ENCODE measurements around the gene ANKRD30B.
"Not testable (repeated sequence)": the region's sequence is repeated elsewhere in the genome, so short reads cannot be mapped to it uniquely, and the experiment has no call there.

The ANKRD30B gene

GRCh38 chr18:14747513-14748474 is at the start of gene ANKRD30B:
ANKRD30B (plus strand) TSS chr18:14748172; CDS start chr18:14748420, 248 bp downstream.
- no peak for TF ChIP-seq CTCF (conservative IDR thresholded peaks at IDR 0.05; ENCODE audit: low read length)
- no peak for DNase-seq (ENCODE audit: low read depth)
- H3K4me3 ChIP-seq (ENCODE audit: low read length) = no peak within 1 kb of the TSS

GRCh38 chr18:14701286-14702040 is 46.5 kb upstream of the ANKRD30B start:
- H3K4me3 ChIP-seq (ENCODE audit: low read length) = not testable (repeated sequence)

GRCh38 chr18:14709761-14710160 is 38.2 kb upstream of the ANKRD30B start:
- not testable (repeated sequence) for H3K4me3 ChIP-seq (ENCODE audit: low read length); DNase-seq (ENCODE audit: low read depth)

More at GRCh38 chr18:14701286-14702040, 46.5 kb upstream of the ANKRD30B start:
- not testable (repeated sequence) for DNase-seq (ENCODE audit: low read depth)

- not testable (repeated sequence) for H3K4me3 ChIP-seq (ENCODE audit: low read length); DNase-seq (ENCODE audit: low read depth)
These were observed 26.4 kb upstream of the ANKRD30B start for GRCh38 chr18:14721569-14721968.

GRCh38 chr18:14739056-14739455 is 8.9 kb upstream of the ANKRD30B start:
- DNase-seq (ENCODE audit: low read depth); H3K4me3 ChIP-seq (ENCODE audit: low read length): not testable (repeated sequence)

GRCh38 chr18:14746897-14747296 is 1.1 kb upstream of the ANKRD30B start:
- TF ChIP-seq CTCF (conservative IDR thresholded peaks at IDR 0.05; ENCODE audit: low read length) = no peak
- no peak for DNase-seq (ENCODE audit: low read depth)
- no peak overlapping the region for H3K4me3 ChIP-seq (ENCODE audit: low read length)

- TF ChIP-seq CTCF (conservative IDR thresholded peaks at IDR 0.05; ENCODE audit: low read length) = no peak
- no peak overlapping the region for H3K4me3 ChIP-seq (ENCODE audit: low read length)
- no peak for DNase-seq (ENCODE audit: low read depth)
These were observed 524 bp downstream of the ANKRD30B start for GRCh38 chr18:14748496-14748895.

GRCh38 chr18:14763566-14763965 is 15.6 kb downstream of the ANKRD30B start:
- DNase-seq (ENCODE audit: low read depth); H3K4me3 ChIP-seq (ENCODE audit: low read length): not testable (repeated sequence)

GRCh38 chr18:14767474-14767873 is 19.5 kb downstream of the ANKRD30B start:
- no peak overlapping the region for H3K4me3 ChIP-seq (ENCODE audit: low read length)
- no peak for TF ChIP-seq CTCF (conservative IDR thresholded peaks at IDR 0.05; ENCODE audit: low read length)
- no peak for DNase-seq (ENCODE audit: low read depth)

All from AG10803 (cell line).